Measurements from ENCODE around the gene FARP1. TPM values are rescaled to one million over a fixed set of nuclear protein-coding genes. Genes with fewer than 3 reads are reported as not detected.

FARP1 gene
- total RNA-seq, 4 donors from 2014 or later, result 28.3 to 69.2 (median 36.4) TPM

- peaks cover 0 to 30% (median under 1%) of the 10 kb centered on the region in 3 donors for H3K4me1 ChIP-seq
- no peak for TF ChIP-seq POLR2A (IDR thresholded peaks at IDR 0.05)
- TF ChIP-seq, protein P1, sequence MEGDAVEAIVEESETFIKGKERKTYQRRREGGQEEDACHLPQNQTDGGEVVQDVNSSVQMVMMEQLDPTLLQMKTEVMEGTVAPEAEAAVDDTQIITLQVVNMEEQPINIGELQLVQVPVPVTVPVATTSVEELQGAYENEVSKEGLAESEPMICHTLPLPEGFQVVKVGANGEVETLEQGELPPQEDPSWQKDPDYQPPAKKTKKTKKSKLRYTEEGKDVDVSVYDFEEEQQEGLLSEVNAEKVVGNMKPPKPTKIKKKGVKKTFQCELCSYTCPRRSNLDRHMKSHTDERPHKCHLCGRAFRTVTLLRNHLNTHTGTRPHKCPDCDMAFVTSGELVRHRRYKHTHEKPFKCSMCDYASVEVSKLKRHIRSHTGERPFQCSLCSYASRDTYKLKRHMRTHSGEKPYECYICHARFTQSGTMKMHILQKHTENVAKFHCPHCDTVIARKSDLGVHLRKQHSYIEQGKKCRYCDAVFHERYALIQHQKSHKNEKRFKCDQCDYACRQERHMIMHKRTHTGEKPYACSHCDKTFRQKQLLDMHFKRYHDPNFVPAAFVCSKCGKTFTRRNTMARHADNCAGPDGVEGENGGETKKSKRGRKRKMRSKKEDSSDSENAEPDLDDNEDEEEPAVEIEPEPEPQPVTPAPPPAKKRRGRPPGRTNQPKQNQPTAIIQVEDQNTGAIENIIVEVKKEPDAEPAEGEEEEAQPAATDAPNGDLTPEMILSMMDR (IDR thresholded peaks at IDR 0.05), result no peak
- no peak for TF ChIP-seq POLR2AphosphoS5 (IDR thresholded peaks at IDR 0.05)
- no peak for TF ChIP-seq EP300 (IDR thresholded peaks at IDR 0.05)
- no peak for ATAC-seq
- H3K36me3 ChIP-seq, result peaks cover 0 to 52% of the 10 kb centered on the region in 2 donors
- WGBS, 2 donors (ENCODE audit: low coverage in 1 of 2), result 94 to 100% methylated on average over 2 to 10 of the region's 16 CpGs
- H3K27ac ChIP-seq, result no peak overlapping the region
- H3K9me3 ChIP-seq, result no peaks in the 10 kb centered on the region
- no peak overlapping the region for H3K4me3 ChIP-seq
- no peaks in the 10 kb centered on the region for H3K27me3 ChIP-seq
Observed at GRCh38 chr13:98444381-98444780, 301.5 kb downstream of the FARP1 start.

DNA sequence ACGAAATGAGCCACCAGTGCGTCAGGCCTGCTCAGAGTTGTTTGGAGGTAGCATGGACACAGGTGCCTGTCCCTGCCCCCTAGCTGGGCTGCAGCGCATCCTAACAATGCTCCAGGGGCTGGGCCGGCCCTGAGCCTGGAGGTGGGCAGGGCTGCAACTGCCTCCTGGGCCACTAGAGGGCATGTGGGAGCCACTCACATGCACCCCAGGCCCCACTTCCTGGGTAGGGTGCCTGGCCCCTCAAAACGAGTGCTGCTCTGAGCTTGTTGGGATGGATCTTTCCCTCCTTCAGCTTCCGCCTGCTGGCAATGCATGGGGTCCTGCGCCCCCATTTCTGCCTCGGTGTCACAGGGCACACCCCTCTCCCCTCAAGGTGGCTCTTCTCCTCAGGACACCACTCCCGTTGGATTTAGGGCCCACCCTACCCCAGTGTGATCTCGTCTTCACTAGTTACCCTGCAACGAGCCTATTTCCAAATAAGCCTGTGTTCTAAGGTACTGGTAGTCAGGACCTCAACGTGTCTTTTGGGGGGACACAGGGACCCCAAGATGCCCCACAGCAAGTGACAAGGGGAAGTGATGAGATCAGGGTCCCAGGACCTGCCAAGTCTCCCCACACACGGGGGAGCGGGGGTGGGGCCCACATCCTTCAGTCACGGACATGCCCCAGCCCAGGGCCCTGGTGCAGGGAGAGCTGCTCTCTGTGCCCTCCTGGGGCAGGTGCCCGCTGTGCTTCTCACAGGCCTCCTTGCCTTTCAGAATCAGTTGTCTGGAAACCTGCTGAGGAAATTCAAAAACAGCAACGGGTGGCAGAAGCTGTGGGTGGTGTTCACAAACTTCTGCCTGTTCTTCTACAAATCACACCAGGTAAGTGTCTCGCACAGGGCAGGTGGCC, 302.7 kb downstream of the FARP1 start:
- peak overlapping the region in 3 of 4 donors; percentile 39 to 63 (median 45) for H3K27ac ChIP-seq
- 7 to 18% methylated on average over 3 to 8 of the region's 18 CpGs for WGBS, 2 donors (ENCODE audit: low coverage in 1 of 2)
- ATAC-seq, result peak; percentile 78

DNA sequence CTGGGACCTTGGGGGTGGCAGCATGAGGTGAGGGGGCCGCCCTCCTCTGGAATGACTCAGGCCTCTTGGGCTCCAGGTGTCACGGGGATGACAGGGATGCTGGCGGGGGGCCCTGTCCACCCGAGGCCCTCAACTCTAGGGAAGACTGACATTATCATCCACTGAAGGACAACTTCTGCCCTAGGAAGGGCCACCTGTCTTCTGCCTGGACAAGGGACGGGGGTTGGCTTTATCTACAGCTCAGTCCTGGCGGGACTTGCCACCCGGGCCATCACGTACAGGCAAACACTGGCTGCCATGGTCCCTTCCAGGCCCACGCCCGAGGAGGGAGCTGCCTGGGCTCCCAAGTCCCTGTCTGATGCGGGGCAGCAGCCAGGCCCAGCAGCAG, 303.3 kb downstream of the FARP1 start:
- H3K4me3 ChIP-seq, result no peak overlapping the region
- H3K36me3 ChIP-seq, result peaks cover 0 to 33% of the 10 kb centered on the region in 2 donors
- H3K27me3 ChIP-seq, result no peaks in the 10 kb centered on the region
- H3K9me3 ChIP-seq, result no peaks in the 10 kb centered on the region
- no peak for ATAC-seq
- no peak for TF ChIP-seq EP300 (IDR thresholded peaks at IDR 0.05)
- TF ChIP-seq POLR2AphosphoS5 (IDR thresholded peaks at IDR 0.05), result no peak
- TF ChIP-seq, protein P1 (IDR thresholded peaks at IDR 0.05), result no peak
- no peak for TF ChIP-seq POLR2A (IDR thresholded peaks at IDR 0.05)
- peak overlapping the region in 3 of 4 donors; percentile 39 to 63 (median 45) for H3K27ac ChIP-seq
- WGBS, 2 donors (ENCODE audit: low coverage in 1 of 2), result 70 to 83% methylated on average over 2 to 3 of the region's 11 CpGs
- peaks cover 0 to 48% (median 18%) of the 10 kb centered on the region in 3 donors for H3K4me1 ChIP-seq

More for the DNA sequence above, 302.7 kb downstream of the FARP1 start:
- Histone ChIP-seq H3K9me3 (no peaks in the 10 kb centered on the region), H3K36me3 (peaks cover 0 to 40% of the 10 kb centered on the region in 2 donors), H3K27me3 (no peaks in the 10 kb centered on the region), H3K4me3 (no peak overlapping the region), H3K4me1 (peaks cover 0 to 42% (median 13%) of the 10 kb centered on the region in 3 donors)
- TF ChIP-seq, protein P1 (IDR thresholded peaks at IDR 0.05), result peak in 3 of 4 experiments; percentile 93 to 99 (median 94)
- no peak for TF ChIP-seq POLR2A (IDR thresholded peaks at IDR 0.05)
- peak; percentile 37 for TF ChIP-seq POLR2AphosphoS5 (IDR thresholded peaks at IDR 0.05)
- no peak for TF ChIP-seq EP300 (IDR thresholded peaks at IDR 0.05)

GRCh38 chr13:98447130-98447529, 304.2 kb downstream of the FARP1 start:
- H3K36me3 ChIP-seq, result peaks cover 0 to 36% of the 10 kb centered on the region in 2 donors
- H3K4me1 ChIP-seq, result peaks cover 0 to 57% (median 26%) of the 10 kb centered on the region in 3 donors
- no peak overlapping the region for H3K4me3 ChIP-seq
- H3K27ac ChIP-seq, result peak overlapping the region in 2 of 4 donors; percentile 45 to 63
- no peaks in the 10 kb centered on the region for H3K9me3 ChIP-seq
- WGBS, 2 donors (ENCODE audit: low coverage in 1 of 2), result 92 to 100% methylated on average over 1 to 2 of the region's 5 CpGs
- no peak for ATAC-seq
- TF ChIP-seq, protein P1 (IDR thresholded peaks at IDR 0.05), result no peak
- TF ChIP-seq EP300 (IDR thresholded peaks at IDR 0.05) (no peak), POLR2AphosphoS5 (IDR thresholded peaks at IDR 0.05) (no peak), POLR2A (IDR thresholded peaks at IDR 0.05) (no peak)
- H3K27me3 ChIP-seq, result no peaks in the 10 kb centered on the region

Data from gastroesophageal sphincter (tissue), 4 donors.